A549 (cell line): Measurements from ENCODE around the gene NOTCH4.

Experiments
- HOXB13 ChIP-seq: fragments of 250-450 bp; sonication (Bioruptor Pico); IDR thresholded peaks from 2 replicates; pipeline ENCODE4 v1.5.0; 2020; ENCODE audit warnings: low read depth, mild to moderate bottlenecking, moderate library complexity
- KDM5A ChIP-seq: fragments of 200-600 bp; sonication (generic); IDR thresholded peaks from 2 replicates; pipeline ENCODE4 v1.6.1; 2016; ENCODE audit warnings: antibody characterized with exemption, mild to moderate bottlenecking
- MAZ ChIP-seq: fragments of 150-350 bp; IDR thresholded peaks from 2 replicates; pipeline ENCODE4 v1.6.1; 2014; ENCODE audit warnings: antibody characterized with exemption, low read depth, low read length, borderline replicate concordance
- POLR2AphosphoS2 ChIP-seq: conservative IDR thresholded peaks from 2 replicates; pipeline ENCODE4 v1.6.1; 2012; ENCODE audit warnings: low read length, improper control_type of control experiment, inconsistent platforms
- RAD21 ChIP-seq, 2 experiments: fragments of >200 bp in 1 of 2; sonication (Bioruptor Twin) in 1 of 2; formaldehyde crosslinking in 1 of 2; IDR thresholded peaks in 1 of 2; conservative IDR thresholded peaks in 1 of 2; 2 replicates in 1 of 2; 3 replicates in 1 of 2; pipeline ENCODE4 v1.6.1; 2012 to 2018; ENCODE audit warnings: inconsistent platforms in 1 of 2
- TF ChIP-seq, protein P1 (sequence below): fragments of >200 bp; sonication (Bioruptor Twin); formaldehyde crosslinking; IDR thresholded peaks from 3 replicates; pipeline ENCODE4 v1.5.1; 2016
- TF ChIP-seq, protein P2 (sequence below): IDR thresholded peaks from 2 replicates; pipeline ENCODE4 v1.6.1; 2012
- TF ChIP-seq, protein P3 (sequence below): fragments of 250-450 bp; sonication (Bioruptor Pico); IDR thresholded peaks from 2 replicates; pipeline ENCODE4 v1.5.0; 2021; ENCODE audit warnings: mild to moderate bottlenecking, moderate library complexity, borderline replicate concordance

DNA sequence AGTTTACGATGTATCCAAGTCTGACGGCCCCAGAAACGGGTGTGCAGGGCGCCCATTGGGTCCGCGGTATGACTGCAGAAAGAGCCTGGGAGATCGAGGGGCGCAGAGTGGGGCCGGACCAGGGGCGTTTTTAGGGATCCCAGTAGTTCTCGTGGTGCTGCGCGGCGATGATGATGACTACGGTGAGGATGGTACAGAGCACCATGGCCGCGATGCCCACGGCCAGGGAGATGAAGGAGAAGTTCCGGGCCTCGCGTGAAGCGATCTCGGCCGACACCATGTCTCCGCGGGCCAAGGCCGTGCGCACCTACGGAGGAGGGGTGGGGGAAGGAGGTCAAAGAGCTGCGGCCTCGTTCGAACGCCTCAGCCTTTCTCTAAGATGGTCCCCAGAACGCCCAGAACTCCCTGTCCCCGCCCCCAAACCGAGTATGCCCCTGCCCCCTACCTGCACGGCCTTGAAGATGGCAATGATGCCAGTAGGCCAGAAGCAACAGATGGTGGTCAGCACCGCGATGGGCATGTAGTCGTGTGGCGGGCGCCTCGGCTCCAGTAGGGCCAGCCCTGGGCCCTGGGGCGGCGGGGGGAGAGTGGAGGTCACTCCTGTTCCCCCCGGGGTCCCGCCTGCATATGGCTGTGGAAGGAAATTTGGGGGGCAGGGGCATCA, 74.6 kb downstream of the NOTCH4 start:
- TF ChIP-seq HOXB13, result no peak
- no peak for TF ChIP-seq KDM5A
- no peak for TF ChIP-seq RAD21 (conservative IDR thresholded peaks at IDR 0.05 in 1 of 2, IDR thresholded peaks at IDR 0.05 in 1 of 2)
- TF ChIP-seq, protein P1, sequence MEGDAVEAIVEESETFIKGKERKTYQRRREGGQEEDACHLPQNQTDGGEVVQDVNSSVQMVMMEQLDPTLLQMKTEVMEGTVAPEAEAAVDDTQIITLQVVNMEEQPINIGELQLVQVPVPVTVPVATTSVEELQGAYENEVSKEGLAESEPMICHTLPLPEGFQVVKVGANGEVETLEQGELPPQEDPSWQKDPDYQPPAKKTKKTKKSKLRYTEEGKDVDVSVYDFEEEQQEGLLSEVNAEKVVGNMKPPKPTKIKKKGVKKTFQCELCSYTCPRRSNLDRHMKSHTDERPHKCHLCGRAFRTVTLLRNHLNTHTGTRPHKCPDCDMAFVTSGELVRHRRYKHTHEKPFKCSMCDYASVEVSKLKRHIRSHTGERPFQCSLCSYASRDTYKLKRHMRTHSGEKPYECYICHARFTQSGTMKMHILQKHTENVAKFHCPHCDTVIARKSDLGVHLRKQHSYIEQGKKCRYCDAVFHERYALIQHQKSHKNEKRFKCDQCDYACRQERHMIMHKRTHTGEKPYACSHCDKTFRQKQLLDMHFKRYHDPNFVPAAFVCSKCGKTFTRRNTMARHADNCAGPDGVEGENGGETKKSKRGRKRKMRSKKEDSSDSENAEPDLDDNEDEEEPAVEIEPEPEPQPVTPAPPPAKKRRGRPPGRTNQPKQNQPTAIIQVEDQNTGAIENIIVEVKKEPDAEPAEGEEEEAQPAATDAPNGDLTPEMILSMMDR, result no peak
- TF ChIP-seq, protein P2, sequence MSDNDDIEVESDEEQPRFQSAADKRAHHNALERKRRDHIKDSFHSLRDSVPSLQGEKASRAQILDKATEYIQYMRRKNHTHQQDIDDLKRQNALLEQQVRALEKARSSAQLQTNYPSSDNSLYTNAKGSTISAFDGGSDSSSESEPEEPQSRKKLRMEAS, result no peak
- TF ChIP-seq POLR2AphosphoS2, result no peak
- TF ChIP-seq, protein P3, sequence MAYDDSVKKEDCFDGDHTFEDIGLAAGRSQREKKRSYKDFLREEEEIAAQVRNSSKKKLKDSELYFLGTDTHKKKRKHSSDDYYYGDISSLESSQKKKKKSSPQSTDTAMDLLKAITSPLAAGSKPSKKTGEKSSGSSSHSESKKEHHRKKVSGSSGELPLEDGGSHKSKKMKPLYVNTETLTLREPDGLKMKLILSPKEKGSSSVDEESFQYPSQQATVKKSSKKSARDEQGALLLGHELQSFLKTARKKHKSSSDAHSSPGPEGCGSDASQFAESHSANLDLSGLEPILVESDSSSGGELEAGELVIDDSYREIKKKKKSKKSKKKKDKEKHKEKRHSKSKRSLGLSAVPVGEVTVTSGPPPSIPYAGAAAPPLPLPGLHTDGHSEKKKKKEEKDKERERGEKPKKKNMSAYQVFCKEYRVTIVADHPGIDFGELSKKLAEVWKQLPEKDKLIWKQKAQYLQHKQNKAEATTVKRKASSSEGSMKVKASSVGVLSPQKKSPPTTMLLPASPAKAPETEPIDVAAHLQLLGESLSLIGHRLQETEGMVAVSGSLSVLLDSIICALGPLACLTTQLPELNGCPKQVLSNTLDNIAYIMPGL, result no peak
- no peak for TF ChIP-seq MAZ
